GM18498 (cell line): ENCODE results near the gene EHBP1L1.
"Not testable (repeated sequence)": the region's sequence is repeated elsewhere in the genome, so short reads cannot be mapped to it uniquely, and the experiment has no call there.

Experiments used
- ATAC-seq: cut with Tn5 transposase; IDR thresholded peaks from one replicate; pipeline ENCODE4 v1.9.1; 2021; ENCODE audit warnings: mild to moderate bottlenecking, moderate library complexity; ENCODE audit not compliant: unreplicated experiment

Gene EHBP1L1

DNA sequence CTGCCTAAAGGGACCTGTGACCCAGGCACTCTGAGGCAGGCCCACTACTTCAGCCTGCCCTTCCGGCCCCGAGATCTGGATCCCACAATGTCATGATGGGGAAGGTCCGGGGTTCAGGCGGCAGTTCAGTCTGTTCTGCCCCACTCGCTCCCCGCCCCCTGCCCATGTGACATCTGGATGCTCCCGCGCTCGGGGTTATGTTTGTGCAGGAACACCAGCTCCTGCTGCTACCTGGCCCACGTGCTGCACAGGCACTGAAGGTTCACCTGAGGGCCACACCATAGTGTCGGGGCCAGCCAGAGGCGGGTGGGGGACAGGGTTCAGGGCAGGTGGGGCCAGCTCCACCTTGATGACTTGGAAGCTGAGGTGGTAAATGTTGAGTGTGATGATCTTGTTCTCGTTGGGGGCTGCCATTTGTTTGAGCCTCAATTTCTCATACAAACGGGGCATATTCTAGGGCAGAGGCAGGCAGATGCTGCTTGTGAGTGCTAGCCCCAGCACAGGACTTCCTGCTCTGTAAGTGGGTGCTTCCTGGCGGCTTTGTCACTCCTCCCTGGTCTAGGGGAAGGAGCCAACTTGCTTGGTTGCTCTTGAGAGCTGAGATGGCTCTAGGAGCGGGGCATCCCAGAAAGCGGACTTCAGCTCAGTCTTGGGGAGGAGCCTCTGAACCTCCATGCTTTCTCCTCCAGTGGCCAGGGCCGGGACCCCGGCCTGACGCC is 57.7 kb downstream of the EHBP1L1 start:
- ATAC-seq: no peak

DNA sequence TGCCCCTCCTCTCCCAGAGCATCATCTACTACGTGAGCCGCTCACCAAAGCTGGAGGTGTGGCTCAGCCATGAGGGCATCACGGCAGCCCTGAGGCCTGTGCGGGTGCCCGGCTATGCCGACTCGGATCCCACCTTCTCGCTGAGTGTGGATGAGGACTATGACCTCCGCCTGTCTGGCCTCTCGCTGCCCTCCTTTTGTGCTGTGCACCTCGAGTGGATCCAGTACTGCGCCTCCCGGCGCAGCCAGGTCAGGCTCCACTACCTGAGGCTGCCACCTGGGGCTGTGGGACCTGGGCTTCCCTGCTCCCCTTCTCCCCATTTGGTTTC is 58.2 kb downstream of the EHBP1L1 start:
- ATAC-seq: no peak

DNA sequence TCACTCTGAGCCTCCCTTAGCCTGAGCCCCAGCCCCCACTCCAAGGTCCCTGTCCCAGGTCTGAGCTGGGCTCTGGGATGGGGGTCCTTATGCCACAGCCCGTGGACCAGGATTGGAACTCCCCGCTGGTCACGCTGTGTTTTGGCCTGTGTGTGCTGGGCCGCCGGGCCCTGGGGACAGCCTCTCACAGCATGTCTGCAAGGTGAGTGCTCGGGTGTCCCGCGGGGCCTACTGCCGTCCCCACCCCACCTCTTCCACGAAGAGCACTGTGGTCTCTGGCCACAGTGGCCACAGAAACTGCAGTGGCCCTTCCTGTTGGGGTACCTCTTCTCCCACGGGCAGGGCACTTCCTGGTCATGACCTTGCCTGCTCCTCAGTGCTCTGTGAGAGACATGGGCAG is 58.6 kb downstream of the EHBP1L1 start:
- no peak for ATAC-seq

DNA sequence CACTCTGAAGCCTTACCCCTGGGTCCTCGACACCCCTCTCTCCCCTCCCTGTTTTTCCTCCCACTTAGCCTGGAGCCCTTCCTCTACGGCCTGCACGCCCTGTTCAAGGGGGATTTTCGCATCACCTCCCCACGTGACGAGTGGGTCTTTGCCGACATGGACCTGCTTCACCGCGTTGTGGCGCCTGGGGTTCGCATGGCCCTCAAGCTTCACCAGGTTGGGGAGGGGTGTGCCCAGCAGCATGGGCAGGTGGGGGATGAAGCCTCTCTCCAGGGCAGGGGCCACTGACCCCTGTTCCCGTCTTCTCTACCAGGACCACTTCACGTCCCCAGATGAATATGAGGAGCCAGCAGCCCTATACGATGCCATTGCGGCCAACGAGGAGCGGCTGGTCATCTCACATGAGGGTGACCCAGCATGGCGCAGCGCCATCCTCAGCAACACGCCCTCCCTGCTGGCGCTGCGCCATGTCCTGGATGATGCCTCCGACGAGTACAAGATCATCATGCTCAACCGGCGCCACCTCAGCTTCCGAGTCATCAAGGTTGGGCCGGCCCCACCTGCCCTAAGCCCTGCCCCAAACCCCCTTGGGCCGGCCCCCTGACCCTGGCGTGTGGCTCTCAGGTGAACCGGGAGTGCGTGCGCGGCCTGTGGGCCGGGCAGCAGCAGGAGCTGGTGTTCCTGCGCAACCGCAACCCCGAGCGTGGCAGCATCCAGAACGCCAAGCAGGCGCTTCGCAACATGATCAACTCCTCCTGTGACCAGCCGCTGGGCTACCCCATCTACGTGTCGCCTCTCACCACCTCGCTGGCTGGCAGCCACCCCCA is 59.3 kb downstream of the EHBP1L1 start:
- no peak for ATAC-seq

DNA sequence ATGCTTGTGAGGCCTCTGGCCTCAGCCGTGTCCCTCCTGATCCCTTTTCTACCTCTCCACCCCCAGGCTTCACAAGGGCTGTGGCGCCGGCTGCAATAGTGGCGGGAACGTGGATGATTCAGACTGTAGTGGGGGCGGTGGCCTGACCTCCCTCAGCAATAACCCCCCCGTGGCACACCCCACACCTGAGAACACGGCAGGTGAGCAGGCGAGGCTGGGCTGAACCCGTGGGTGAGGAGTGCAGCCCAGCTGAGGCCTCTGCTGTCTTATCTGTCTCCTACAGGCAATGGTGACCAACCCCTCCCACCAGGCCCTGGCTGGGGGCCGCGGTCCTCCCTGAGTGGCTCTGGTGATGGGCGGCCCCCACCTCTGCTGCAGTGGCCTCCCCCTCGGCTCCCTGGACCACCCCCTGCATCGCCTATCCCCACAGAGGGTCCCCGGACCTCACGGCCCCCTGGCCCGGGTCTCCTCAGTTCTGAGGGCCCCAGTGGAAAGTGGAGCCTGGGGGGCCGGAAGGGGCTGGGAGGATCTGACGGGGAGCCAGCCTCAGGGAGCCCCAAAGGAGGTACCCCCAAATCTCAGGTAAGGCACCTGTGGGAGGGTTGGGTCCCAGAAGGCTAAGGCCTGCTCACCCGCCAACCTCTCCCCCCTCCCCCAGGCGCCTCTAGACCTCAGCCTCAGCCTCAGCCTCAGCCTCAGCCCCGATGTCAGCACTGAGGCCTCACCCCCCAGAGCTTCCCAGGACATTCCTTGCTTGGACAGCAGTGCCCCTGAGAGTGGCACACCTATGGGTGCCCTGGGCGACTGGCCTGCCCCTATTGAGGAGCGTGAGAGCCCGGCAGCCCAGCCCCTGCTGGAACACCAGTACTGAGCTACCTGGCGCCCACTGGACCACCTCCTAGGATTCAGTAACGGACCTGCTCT is 60.5 kb downstream of the EHBP1L1 start:
- no peak for ATAC-seq

DNA sequence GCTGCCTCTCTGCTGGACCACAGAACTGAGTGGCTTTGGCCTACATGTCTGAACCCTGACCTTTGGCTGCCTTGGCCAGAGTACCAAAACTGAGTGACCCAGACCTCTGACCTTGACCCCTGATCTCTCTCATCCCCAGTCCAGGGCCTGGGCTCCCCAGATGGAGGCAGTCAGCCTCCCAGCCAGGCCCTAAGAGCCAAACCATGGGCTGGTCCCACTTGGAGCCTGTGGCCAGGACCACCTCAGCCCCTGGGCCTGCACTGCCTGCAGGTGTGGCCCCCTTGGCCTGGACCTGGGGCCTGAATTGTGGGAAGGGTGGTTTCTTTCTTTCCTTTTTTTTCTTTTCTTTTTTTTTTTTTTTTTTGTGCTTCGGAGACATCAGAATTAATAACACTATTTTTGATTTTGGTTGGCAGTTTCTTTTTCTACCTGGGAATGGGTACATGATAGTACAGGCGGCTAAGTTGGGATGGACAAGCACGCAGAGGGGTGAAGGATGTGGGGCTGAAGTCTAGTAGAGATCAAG is 61.2 kb downstream of the EHBP1L1 start:
- ATAC-seq: no peak

DNA sequence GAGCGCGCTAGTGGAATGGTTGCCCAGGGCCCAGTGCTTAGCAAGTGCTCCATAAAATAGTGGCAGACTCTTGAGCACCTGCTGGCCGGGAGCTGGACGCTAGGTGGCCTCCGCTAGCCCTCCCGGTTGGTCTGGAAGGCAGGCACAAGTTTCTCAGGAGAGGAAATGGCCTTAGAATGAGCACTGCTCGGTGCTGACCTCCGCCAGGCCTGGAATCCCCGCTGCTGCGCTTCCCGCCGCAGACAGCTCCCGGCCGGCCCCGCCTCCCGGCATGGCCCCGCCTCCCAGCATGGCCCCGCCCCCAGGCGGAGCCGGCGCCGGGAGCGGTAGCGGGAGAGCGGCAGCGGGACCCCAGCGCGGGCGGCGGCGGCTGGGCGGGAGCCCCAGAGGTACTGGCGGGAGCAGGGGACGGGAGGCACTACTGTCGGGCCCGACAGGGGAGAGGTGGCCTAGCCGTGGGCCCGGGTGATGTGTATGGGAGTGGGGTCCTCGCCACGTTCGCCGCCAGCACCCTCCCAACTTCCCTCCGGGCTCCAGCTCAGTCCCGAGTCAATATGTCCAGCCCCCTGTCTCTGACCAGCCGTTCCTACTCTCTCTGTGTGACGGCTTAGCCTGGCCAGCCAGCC is 62.1 kb downstream of the EHBP1L1 start, which contains the start of gene SIPA1:
Gene SIPA1 (plus strand): TSS at position 308 of the 626 bp plus-strand sequence. CDS start 2,821 bp downstream, outside the sequence.
- peak; percentile 47 for ATAC-seq

DNA sequence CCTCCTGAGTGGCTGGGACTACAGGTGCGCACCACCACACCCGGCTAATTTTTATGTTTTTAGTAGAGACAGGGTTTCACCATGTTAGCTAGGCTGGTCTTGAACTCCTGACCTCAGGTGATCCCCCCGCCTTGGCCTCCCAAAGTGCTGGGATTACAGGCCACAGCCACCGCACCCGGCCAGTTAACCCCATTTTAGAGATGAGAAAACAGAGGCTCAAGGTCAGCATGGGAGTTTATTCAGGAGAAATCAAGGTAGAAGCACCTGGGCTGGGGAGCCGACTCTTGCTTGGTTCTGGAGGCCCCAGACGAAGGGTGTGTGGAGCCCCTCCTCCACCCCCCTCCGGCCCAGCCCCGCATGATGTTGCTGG is 63.4 kb downstream of the EHBP1L1 start:
- ATAC-seq: not testable (repeated sequence)

DNA sequence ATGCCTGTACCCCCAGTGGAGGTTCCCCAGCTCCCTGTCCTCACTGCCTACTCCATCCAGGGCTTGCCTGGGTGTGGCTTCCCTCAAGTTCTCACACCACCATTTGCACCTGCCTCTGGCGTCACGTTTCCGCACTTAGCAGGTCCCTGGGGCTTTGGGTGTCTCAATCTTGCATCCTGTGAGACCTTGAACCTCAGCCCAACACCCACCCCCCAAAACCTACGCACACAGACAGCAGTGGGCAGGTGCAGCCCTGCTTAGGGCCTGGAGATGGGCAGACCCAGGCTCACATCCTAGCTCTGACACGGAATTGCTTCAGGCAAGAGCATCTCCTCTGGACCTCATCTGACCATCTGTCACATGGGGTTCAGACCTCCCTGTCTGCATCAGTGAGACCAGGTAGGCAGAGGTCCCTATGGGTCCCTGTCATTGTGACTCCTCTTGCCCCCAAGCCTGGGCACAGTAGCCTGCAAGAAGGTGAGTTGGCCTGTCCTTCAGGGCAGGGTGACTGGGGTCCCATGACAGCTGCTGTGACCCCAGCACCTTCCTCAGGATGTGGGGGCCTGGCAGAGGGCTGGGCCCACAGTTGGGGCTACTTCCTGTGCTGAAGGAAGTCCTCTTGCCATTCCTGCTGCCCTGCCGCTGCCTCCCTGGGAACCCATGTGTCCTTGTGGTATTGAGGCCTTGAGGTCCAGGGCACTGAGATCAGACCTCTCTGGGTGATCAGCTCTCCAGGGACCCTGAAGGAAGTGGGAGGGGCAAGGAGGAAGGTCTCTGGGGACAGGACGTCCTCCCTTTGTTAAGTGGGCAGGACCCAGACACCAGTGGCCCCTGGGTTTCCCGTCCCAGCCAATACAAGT is 64.0 kb downstream of the EHBP1L1 start:
- ATAC-seq: peak; percentile 38

DNA sequence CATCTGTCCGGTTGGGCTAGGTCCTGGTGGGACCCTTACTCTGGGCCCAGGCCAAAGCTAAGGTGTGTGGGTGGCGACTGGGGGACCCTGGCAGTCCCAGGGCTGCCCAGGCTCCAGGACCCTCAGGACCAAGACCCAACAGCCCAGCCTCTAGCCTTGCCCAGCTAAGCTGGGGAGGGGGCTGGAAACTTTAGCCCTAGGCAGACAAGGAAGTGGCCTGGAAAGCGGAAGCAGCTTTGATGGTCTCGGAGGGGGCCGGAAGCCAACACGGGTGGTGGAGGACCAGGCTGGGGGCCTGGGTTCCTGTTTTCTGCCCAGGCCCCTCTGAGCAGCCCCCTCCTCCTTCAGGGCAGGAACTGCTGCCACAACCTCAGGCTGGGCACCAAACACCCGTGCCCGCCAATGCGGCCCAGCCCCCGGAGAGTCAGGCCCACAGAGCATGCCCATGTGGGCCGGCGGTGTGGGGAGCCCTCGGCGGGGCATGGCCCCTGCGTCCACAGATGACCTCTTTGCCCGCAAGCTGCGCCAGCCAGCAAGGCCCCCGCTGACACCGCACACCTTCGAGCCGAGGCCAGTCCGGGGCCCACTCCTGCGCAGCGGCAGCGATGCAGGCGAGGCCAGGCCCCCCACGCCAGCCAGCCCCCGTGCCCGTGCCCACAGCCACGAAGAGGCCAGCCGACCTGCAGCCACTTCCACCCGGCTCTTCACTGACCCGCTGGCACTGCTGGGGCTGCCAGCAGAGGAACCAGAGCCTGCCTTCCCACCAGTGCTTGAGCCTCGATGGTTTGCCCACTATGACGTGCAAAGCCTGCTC is 64.8 kb downstream of the EHBP1L1 start:
- ATAC-seq: no peak

DNA sequence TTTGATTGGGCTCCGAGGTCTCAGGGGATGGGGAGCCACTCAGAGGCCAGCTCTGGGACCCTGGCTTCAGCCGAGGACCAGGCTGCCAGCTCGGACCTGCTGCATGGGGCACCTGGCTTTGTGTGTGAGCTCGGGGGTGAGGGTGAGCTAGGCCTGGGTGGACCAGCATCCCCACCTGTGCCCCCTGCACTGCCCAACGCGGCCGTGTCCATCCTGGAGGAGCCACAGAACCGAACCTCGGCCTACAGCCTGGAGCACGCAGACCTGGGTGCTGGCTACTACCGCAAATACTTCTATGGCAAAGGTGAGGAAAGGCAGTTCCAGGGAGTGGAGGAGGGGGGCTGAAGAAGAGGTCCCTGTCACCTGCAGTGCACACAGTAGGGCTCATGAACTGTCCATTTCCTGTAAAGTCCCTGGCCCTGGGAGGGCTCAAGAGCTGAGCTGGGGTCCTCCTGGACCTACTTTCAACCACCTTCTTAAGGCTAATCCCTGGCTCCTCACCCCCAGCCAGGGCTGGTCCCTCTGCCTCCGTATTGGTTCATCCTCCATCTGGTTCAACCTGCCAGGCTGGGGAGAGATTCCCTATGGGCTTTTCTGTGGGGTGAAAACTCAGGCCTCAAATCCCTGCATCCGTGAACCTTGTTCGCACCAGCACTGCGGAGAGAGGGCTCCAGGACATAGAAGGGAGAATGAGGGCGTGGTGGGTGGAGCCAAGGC is 65.6 kb downstream of the EHBP1L1 start:
- ATAC-seq: no peak
